GM12878 (cell line): ENCODE results near the gene CRHR2. TPM values are rescaled to one million over a fixed set of nuclear protein-coding genes. Genes with fewer than 3 reads are reported as not detected.

Source experiments
- ATAC-seq: fragments of 200-7000 bp; cut with Tn5 transposase; 3 replicates; pipeline ENCODE4 v1.9.1; 2020; ENCODE audit warnings: mild to moderate bottlenecking, moderate library complexity
- BruUV-seq: library from RNA; stranded (reverse); fragments of 400-500 nt; replicated peaks from 2 replicates; lab custom pipeline; 2021; lab: Mats Ljungman, UMichigan
- CTCF ChIA-PET: fragments of 300-600 bp; sonication (Branson Sonifier 250); formaldehyde crosslinking; extraction: SDS; loops from one replicate; lab custom pipeline; 2021; ENCODE audit warnings: inconsistent platforms; lab: Yijun Ruan, JAX
- POLR2A ChIA-PET: fragments of 350-600 bp; formaldehyde crosslinking; extraction: SDS; loops from one replicate; lab custom pipeline; 2021; ENCODE audit warnings: inconsistent platforms; lab: Charles Lee
- RAD21 ChIA-PET: fragments of 300-600 bp; sonication (Branson Sonifier 250); formaldehyde crosslinking; loops from one replicate; lab custom pipeline; 2023; ENCODE audit warnings: antibody characterized with exemption; ENCODE audit not compliant: unreplicated experiment; lab: Charles Lee
- SMC1A ChIA-PET: fragments of 300-600 bp; sonication (Branson Sonifier 250); formaldehyde crosslinking; loops from one replicate; lab custom pipeline; 2023; ENCODE audit not compliant: unreplicated experiment, uncharacterized antibody; lab: Charles Lee
- DNase-seq: peaks from one replicate; pipeline ENCODE4 v3.0.0-alpha.2; 2011; ENCODE audit warnings: low read depth, low spot score
- FAIRE-seq: peaks from 3 replicates; lab custom pipeline; 2011; peaks lifted over from hg19 to GRCh38; lab: Jason Lieb, UNC
- H2AFZ ChIP-seq: 2 replicates; pipeline ENCODE4 v1.6.0; 2011; ENCODE audit warnings: low read depth, low read length, control low read depth; ENCODE audit not compliant: control insufficient read depth
- H3K27ac ChIP-seq: 2 replicates; pipeline ENCODE4 v1.5.1; 2011; ENCODE audit warnings: control low read depth; ENCODE audit not compliant: control insufficient read depth, insufficient read depth
- H3K27me3 ChIP-seq, 2 experiments: replicated peaks in 1 of 2; 2 replicates each; pipeline versions ENCODE4 v1.6.0 to v1.6.1; 2011; ENCODE audit warnings: low read length in 1 of 2; ENCODE audit not compliant: control insufficient read depth in 2 of 2, insufficient read depth in 2 of 2
- H3K36me3 ChIP-seq, 2 experiments: 2 replicates each; pipeline ENCODE4 v1.5.1; 2011; ENCODE audit warnings: low read length in 1 of 2; ENCODE audit not compliant: control insufficient read depth in 2 of 2, insufficient read depth in 2 of 2
- H3K4me1 ChIP-seq: 2 replicates; pipeline ENCODE4 v1.6.1; 2011; ENCODE audit warnings: mild to moderate bottlenecking, low read length, moderate library complexity, mixed read lengths; ENCODE audit not compliant: control insufficient read depth, insufficient read depth
- H3K4me2 ChIP-seq: 2 replicates; pipeline ENCODE4 v1.6.0; 2011; ENCODE audit warnings: control low read depth; ENCODE audit not compliant: control insufficient read depth, insufficient read depth
- H3K4me3 ChIP-seq: fragments of 200-600 bp; sonication (generic); 2 replicates; pipeline ENCODE4 v1.5.1; 2016
- H3K79me2 ChIP-seq: 2 replicates; pipeline ENCODE4 v1.6.0; 2011; ENCODE audit warnings: low read length; ENCODE audit not compliant: control insufficient read depth, insufficient read depth
- H3K9ac ChIP-seq: 2 replicates; pipeline ENCODE4 v1.8.0; 2011; ENCODE audit warnings: low read length, control low read depth, mixed read lengths; ENCODE audit not compliant: control insufficient read depth, insufficient read depth
- H3K9me3 ChIP-seq: replicated peaks from 3 replicates; pipeline ENCODE4 v1.5.1; 2011; ENCODE audit warnings: mild to moderate bottlenecking, low read length; ENCODE audit not compliant: control insufficient read depth, insufficient read depth
- H4K20me1 ChIP-seq: 2 replicates; pipeline ENCODE4 v1.6.0; 2011; ENCODE audit not compliant: control insufficient read depth, insufficient read depth
- ASH2L ChIP-seq: fragments of 300-600, 200-600 bp; sonication (generic); IDR thresholded peaks from 2 replicates; pipeline ENCODE4 v1.6.1; 2017; ENCODE audit warnings: low read depth, mild to moderate bottlenecking, borderline replicate concordance
- BMI1 ChIP-seq: fragments of 450-650 bp; IDR thresholded peaks from 2 replicates; pipeline ENCODE4 v1.6.1; 2016; ENCODE audit warnings: mild to moderate bottlenecking, moderate library complexity, borderline replicate concordance
- CBX3 ChIP-seq: fragments of 200-600 bp; sonication (generic); IDR thresholded peaks from 2 replicates; pipeline ENCODE4 v1.6.1; 2016; ENCODE audit warnings: low read depth, borderline replicate concordance
- CHD4 ChIP-seq: fragments of 200-600 bp; sonication (generic); IDR thresholded peaks from 2 replicates; pipeline ENCODE4 v1.6.1; 2016; ENCODE audit warnings: mild to moderate bottlenecking
- E2F8 ChIP-seq: fragments of 450-650 bp; IDR thresholded peaks from 2 replicates; pipeline ENCODE4 v1.6.1; 2018; ENCODE audit warnings: mild to moderate bottlenecking, low read depth, moderate library complexity; ENCODE audit not compliant: partially characterized antibody
- EP300 ChIP-seq, 2 experiments: fragments of 150-350 bp in 1 of 2; IDR thresholded peaks; 2 replicates each; pipeline ENCODE4 v1.6.1; 2011 to 2012; ENCODE audit warnings: low read depth in 2 of 2, low read length in 2 of 2, borderline replicate concordance in 1 of 2, improper control_type of control experiment in 1 of 2, inconsistent platforms in 1 of 2; ENCODE audit not compliant: control insufficient read depth in 1 of 2
- KLF5 ChIP-seq: fragments of 450-650 bp; IDR thresholded peaks from 2 replicates; pipeline ENCODE4 v1.6.1; 2014; ENCODE audit warnings: mild to moderate bottlenecking; ENCODE audit not compliant: partially characterized antibody
- NFIC ChIP-seq: IDR thresholded peaks from 2 replicates; pipeline ENCODE4 v1.6.1; 2012; ENCODE audit warnings: low read depth, mild to moderate bottlenecking, inconsistent platforms, low read length, moderate library complexity
- NRF1 ChIP-seq: conservative IDR thresholded peaks from 2 replicates; pipeline ENCODE4 v1.6.1; 2011; ENCODE audit warnings: mild to moderate bottlenecking, low read depth, low read length, improper control_type of control experiment
- POLR2A ChIP-seq: IDR thresholded peaks from 2 replicates; pipeline ENCODE4 v1.6.1; 2011; ENCODE audit warnings: low read depth, mild to moderate bottlenecking, low read length
- SREBF2 ChIP-seq: IDR thresholded peaks from 2 replicates; pipeline ENCODE4 v1.6.1; 2012; ENCODE audit warnings: mild to moderate bottlenecking, low read length
- ZBTB40 ChIP-seq: fragments of 450-650 bp; IDR thresholded peaks from 2 replicates; pipeline ENCODE4 v1.6.1; 2016; ENCODE audit warnings: mild to moderate bottlenecking, moderate library complexity, borderline replicate concordance
- ZNF207 ChIP-seq: fragments of 450-650 bp; IDR thresholded peaks from 2 replicates; pipeline ENCODE4 v1.6.1; 2014; ENCODE audit warnings: antibody characterized with exemption, mild to moderate bottlenecking, borderline replicate concordance
- ZNF687 ChIP-seq: fragments of 450-650 bp; IDR thresholded peaks from 2 replicates; pipeline ENCODE4 v1.6.1; 2017; ENCODE audit warnings: mild to moderate bottlenecking, moderate library complexity
- WGBS: methylation state at CpG from one replicate; pipeline ENCODE4 v1.1.6; 2016; ENCODE audit warnings: low lambda C conversion rate; ENCODE audit not compliant: insufficient replicate concordance, insufficient coverage; ENCODE audit errors: missing lambda C conversion rate; 5-methylcytosine and 5-hydroxymethylcytosine counted together
- in situ Hi-C: fragments of 300-500 bp; cut with MboI; formaldehyde crosslinking; loops from 9 replicates; pipeline ENCODE4 v1.14.3; 2018; ENCODE audit warnings: mixed read lengths
- intact Hi-C: fragments of 100-400 bp; cut with micrococcal nuclease; formaldehyde crosslinking; loops from one replicate; pipeline ENCODE4 v1.14.2; 2022; ENCODE audit not compliant: unreplicated experiment
- polyA plus RNA-seq, 11 experiments: library from polyadenylated mRNA; depleted of rRNA in 4 of 11; unstranded in 6 of 11; stranded (reverse) in 5 of 11; fragments of >200 nt; fragmentation: Nextera tagmentation in 4 of 11; fragmentation: Illumina TruSeq in 1 of 11; extraction: Ambion mirVana in 4 of 11; extraction: Trizol in 1 of 11; gene quantifications; 1 replicate in 1 of 11; 2 replicates in 10 of 11; pipeline versions ENCODE4 v1.2.1 to v1.2.3, GENCODE V29; 2011 to 2016; ENCODE audit warnings: inconsistent platforms in 2 of 11, missing spikeins in 2 of 11, low read depth in 1 of 11
- total RNA-seq, 4 experiments: library from RNA; depleted of rRNA in 3 of 4; stranded (reverse); fragments of >200 nt in 3 of 4; fragmentation: Illumina TruSeq in 1 of 4; extraction: Trizol in 1 of 4; gene quantifications; 2 replicates each; pipeline versions ENCODE4 v1.2.1 to v1.2.3, GENCODE V29; 2013 to 2021

CRHR2 gene
- total and polyA plus RNA-seq, 10 of the 15 experiments (the other 5 are each of a cell fraction or from before 2014, with no cell fraction given) = not detected

- Histone ChIP-seq H3K4me3 (no peak overlapping the region), H3K9me3 (no peaks in the 10 kb centered on the region), H3K27me3 (peaks cover 6 to 7% of the 10 kb centered on the region in 2 experiments; a peak in 3 of 4 replicates), H4K20me1 (no peaks in the 10 kb centered on the region), H3K4me2 (no peak overlapping the region), H3K79me2 (no peaks in the 10 kb centered on the region), H3K4me1 (no peaks in the 10 kb centered on the region), H3K27ac (no peak overlapping the region), H2AFZ (no peak overlapping the region), H3K36me3 (no peaks in the 10 kb centered on the region), H3K9ac (no peak overlapping the region)
- ChIA-PET SMC1A (no interaction called here), POLR2A (no interaction called here), CTCF (interaction anchor here (1.4 kb wide), 1 partner anchor 180 kb away, joined by 4 read pairs; no protein-coding TSS in a partner anchor), RAD21 (no interaction called here)
- intact Hi-C loops (no loop called here), in situ Hi-C loops (no loop called here)
- 54% methylated on average over 11 of the region's 11 CpGs for WGBS
- ATAC-seq (no peak), DNase-seq (no peak), FAIRE-seq (no peak)
- no TSS peak for BruUV-seq
- TF ChIP-seq KLF5 (no peak), ZBTB40 (no peak), CBX3 (no peak), NFIC (no peak), EP300 (IDR thresholded peaks at IDR 0.05; ENCODE audit: borderline replicate concordance in 1 of 2, control insufficient read depth in 1 of 2, low read depth in 2 of 2, low read length in 2 of 2) (no peak), SREBF2 (no peak), POLR2A (no peak), ASH2L (no peak), NRF1 (no peak), BMI1 (no peak), ZNF687 (no peak), CHD4 (no peak), E2F8 (no peak), ZNF207 (no peak)
Measured at GRCh38 chr7:30731581-30731980, 49.3 kb upstream of the CRHR2 start.
